Retina (tissue), 1 donor: ENCODE measurements around the gene TNRC6B.
A peak's percentile ranks its signal among the peaks of the same experiment; 100 is the strongest.

Experiments used
- DNase-seq: peaks from one replicate; pipeline ENCODE4 v3.0.0-alpha.2; 2016

TNRC6B gene

GRCh38 chr22:40330615-40331014 lies 152.9 kb downstream of the TNRC6B start:
- no peak for DNase-seq

- DNase-seq = no peak
Measured at GRCh38 chr22:40331706-40332105, 154.0 kb downstream of the TNRC6B start.

GRCh38 chr22:40332319-40332781 lies 154.6 kb downstream of the TNRC6B start:
- DNase-seq = no peak

- no peak for DNase-seq
Measured at GRCh38 chr22:40334060-40334459, 156.3 kb downstream of the TNRC6B start.

- DNase-seq = no peak
Measured at GRCh38 chr22:40334899-40335298, 157.2 kb downstream of the TNRC6B start.

- no peak for DNase-seq
Measured at GRCh38 chr22:40335358-40335757, 157.6 kb downstream of the TNRC6B start.

GRCh38 chr22:40340044-40340443 lies 162.3 kb downstream of the TNRC6B start:
- DNase-seq = no peak

- no peak for DNase-seq
Measured at GRCh38 chr22:40341604-40342003, 163.9 kb downstream of the TNRC6B start.

- DNase-seq = no peak
Measured at GRCh38 chr22:40342521-40342920, 164.8 kb downstream of the TNRC6B start.

GRCh38 chr22:40345271-40345670 lies 167.5 kb downstream of the TNRC6B start:
- DNase-seq = no peak

GRCh38 chr22:40345815-40346184 lies 168.1 kb downstream of the TNRC6B start:
- no peak for DNase-seq

- peak; percentile 97 for DNase-seq
Measured at GRCh38 chr22:40346185-40347118, 168.7 kb downstream of the TNRC6B start, which contains the start of gene ADSL. TSS of gene ADSL (plus strand) at chr22:40346500. CDS start at chr22:40346559, 59 bp downstream.

- DNase-seq = no peak
Measured at GRCh38 chr22:40347300-40347699, 169.6 kb downstream of the TNRC6B start.

- DNase-seq = peak; percentile 32
Measured at GRCh38 chr22:40348025-40348658, 170.4 kb downstream of the TNRC6B start.

GRCh38 chr22:40352763-40353162 lies 175.0 kb downstream of the TNRC6B start:
- DNase-seq = no peak

- DNase-seq = no peak
Measured at GRCh38 chr22:40361100-40361499, 183.4 kb downstream of the TNRC6B start.

GRCh38 chr22:40363059-40363458 lies 185.3 kb downstream of the TNRC6B start:
- DNase-seq = no peak

- no peak for DNase-seq
Measured at GRCh38 chr22:40364431-40364830, 186.7 kb downstream of the TNRC6B start.

GRCh38 chr22:40366068-40366467 lies 188.3 kb downstream of the TNRC6B start:
- DNase-seq = no peak

GRCh38 chr22:40367342-40367741 lies 189.6 kb downstream of the TNRC6B start:
- DNase-seq = no peak

- no peak for DNase-seq
Measured at GRCh38 chr22:40368016-40368415, 190.3 kb downstream of the TNRC6B start.

- no peak for DNase-seq
Measured at GRCh38 chr22:40368836-40369235, 191.1 kb downstream of the TNRC6B start.

- DNase-seq = no peak
Measured at GRCh38 chr22:40374567-40374966, 196.8 kb downstream of the TNRC6B start.

GRCh38 chr22:40376149-40376548 lies 198.4 kb downstream of the TNRC6B start:
- DNase-seq = no peak
